PC-9 (cell line): Measurements from ENCODE around the gene TARM1. TPM values are rescaled to one million over a fixed set of nuclear protein-coding genes. Genes with fewer than 3 reads are reported as not detected.

ENCODE experiments used
- BruUV-seq: library from RNA; stranded (reverse); fragments of 400-500 nt; replicated peaks from 2 replicates; lab custom pipeline; 2021; lab: Mats Ljungman, UMichigan
- CTCF ChIA-PET: fragments of 300-600 bp; sonication (Branson Sonifier 250); formaldehyde crosslinking; loops from one replicate; lab custom pipeline; 2022; ENCODE audit warnings: antibody characterized with exemption; lab: Charles Lee
- POLR2A ChIA-PET: fragments of 300-600 bp; sonication (Branson Sonifier 250); formaldehyde crosslinking; loops from one replicate; lab custom pipeline; 2022; ENCODE audit warnings: antibody characterized with exemption; ENCODE audit not compliant: unreplicated experiment; lab: Charles Lee
- DNase-seq, 2 experiments: peaks; one replicate each; pipeline versions ENCODE4 v3.0.0 to v3.0.0-alpha.2; 2015 to 2022; ENCODE audit warnings: mixed read lengths in 1 of 2
- H2AFZ ChIP-seq: fragments of 200-600 bp; sonication (generic); 2 replicates; pipeline ENCODE4 v1.8.1; 2017; ENCODE audit warnings: antibody characterized with exemption
- H3F3A ChIP-seq: fragments of 200-600 bp; sonication (generic); 2 replicates; pipeline ENCODE4 v1.8.1; 2017; ENCODE audit warnings: antibody characterized with exemption, mild to moderate bottlenecking, low read depth; ENCODE audit not compliant: insufficient read depth
- H3K27ac ChIP-seq: fragments of 200-600 bp; sonication (generic); 2 replicates; pipeline ENCODE4 v1.6.1; 2016; ENCODE audit warnings: mixed run types
- H3K27me3 ChIP-seq: fragments of 200-600 bp; sonication (generic); 2 replicates; pipeline ENCODE4 v1.6.1; 2016; ENCODE audit warnings: low read depth, mixed run types; ENCODE audit not compliant: insufficient read depth
- H3K36me3 ChIP-seq: fragments of 200-600 bp; sonication (generic); 2 replicates; pipeline ENCODE4 v1.6.1; 2016; ENCODE audit warnings: low read depth, mixed run types
- H3K4me1 ChIP-seq: fragments of 200-600 bp; sonication (generic); replicated peaks from 2 replicates; pipeline ENCODE4 v1.6.1; 2016; ENCODE audit warnings: mixed run types; ENCODE audit not compliant: insufficient read depth
- H3K4me2 ChIP-seq: fragments of 200-600 bp; sonication (generic); 2 replicates; pipeline ENCODE4 v1.6.1; 2017; ENCODE audit warnings: mixed run types
- H3K4me3 ChIP-seq: fragments of 200-600 bp; sonication (generic); 2 replicates; pipeline ENCODE4 v1.6.1; 2016; ENCODE audit warnings: mixed run types
- H3K79me2 ChIP-seq: fragments of 200-600 bp; sonication (generic); 2 replicates; pipeline ENCODE4 v1.6.1; 2017; ENCODE audit warnings: low read depth, mixed run types
- H3K9me2 ChIP-seq: fragments of 200-600 bp; sonication (generic); 2 replicates; pipeline ENCODE4 v1.8.1; 2017; ENCODE audit warnings: mild to moderate bottlenecking; ENCODE audit not compliant: insufficient read depth
- H3K9me3 ChIP-seq: fragments of 200-600 bp; sonication (generic); 2 replicates; pipeline ENCODE4 v1.8.1; 2016; ENCODE audit warnings: low read depth; ENCODE audit not compliant: insufficient read depth
- H4K20me1 ChIP-seq: fragments of 200-600 bp; sonication (generic); 2 replicates; pipeline ENCODE4 v1.8.1; 2017; ENCODE audit not compliant: insufficient read depth
- CTCF ChIP-seq: fragments of 200-600 bp; sonication (generic); conservative IDR thresholded peaks from 2 replicates; pipeline ENCODE4 v1.6.1; 2017; ENCODE audit warnings: mixed run types, antibody characterized with exemption, mild to moderate bottlenecking, moderate library complexity
- EZH2 ChIP-seq: fragments of 200-600 bp; sonication (generic); IDR thresholded peaks from 2 replicates; pipeline ENCODE4 v1.8.0; 2017; ENCODE audit warnings: antibody characterized with exemption, low read depth
- intact Hi-C: fragments of 100-400 bp; cut with micrococcal nuclease; formaldehyde crosslinking; loops from one replicate; pipeline ENCODE4 v1.10.0; 2022; ENCODE audit not compliant: unreplicated experiment
- total RNA-seq: library from RNA; stranded (reverse); gene quantifications from 2 replicates; pipeline ENCODE4 v1.2.3, GENCODE V29; 2021

TARM1 gene
- total RNA-seq, 1 experiment from 2014 or later, result not detected

GRCh38 chr19:54062643-54063042, 18.5 kb downstream of the TARM1 start:
- Histone ChIP-seq H3F3A (no peaks in the 10 kb centered on the region), H3K79me2 (no peaks in the 10 kb centered on the region), H4K20me1 (no peaks in the 10 kb centered on the region), H3K36me3 (no peaks in the 10 kb centered on the region), H3K9me2 (no peaks in the 10 kb centered on the region), H3K27ac (no peak overlapping the region), H2AFZ (no peak overlapping the region), H3K4me3 (no peak overlapping the region), H3K4me1 (no peaks in the 10 kb centered on the region), H3K27me3 (peaks cover 35% of the 10 kb centered on the region), H3K9me3 (no peaks in the 10 kb centered on the region), H3K4me2 (no peak overlapping the region)
- no peak for DNase-seq
- intact Hi-C loops, result no loop called here
- ChIA-PET POLR2A (no interaction called here), CTCF (no interaction called here)
- no peak for TF ChIP-seq CTCF
- no peak for TF ChIP-seq EZH2
- no TSS peak for BruUV-seq

GRCh38 chr19:54047616-54048015, 33.5 kb downstream of the TARM1 start:
- ChIA-PET POLR2A (no interaction called here), CTCF (no interaction called here)
- Histone ChIP-seq H3K27me3 (peaks cover 28% of the 10 kb centered on the region), H3K36me3 (no peaks in the 10 kb centered on the region), H2AFZ (no peak overlapping the region), H3K79me2 (no peaks in the 10 kb centered on the region), H4K20me1 (no peaks in the 10 kb centered on the region), H3K9me3 (no peaks in the 10 kb centered on the region), H3K27ac (no peak overlapping the region), H3F3A (no peaks in the 10 kb centered on the region), H3K4me1 (no peaks in the 10 kb centered on the region), H3K4me2 (no peak overlapping the region), H3K4me3 (no peak overlapping the region), H3K9me2 (no peaks in the 10 kb centered on the region)
- DNase-seq, result no peak
- no TSS peak for BruUV-seq
- TF ChIP-seq CTCF, result no peak
- TF ChIP-seq EZH2, result no peak
- intact Hi-C loops, result no loop called here

- TF ChIP-seq EZH2 (no peak), CTCF (no peak)
- Histone ChIP-seq H3K36me3 (no peaks in the 10 kb centered on the region), H3K27ac (no peak overlapping the region), H3F3A (no peaks in the 10 kb centered on the region; the same call in 1 of the 2 replicates), H3K9me3 (no peaks in the 10 kb centered on the region), H3K9me2 (no peaks in the 10 kb centered on the region), H2AFZ (no peak overlapping the region), H3K4me3 (no peak overlapping the region), H3K4me1 (peaks cover 4% of the 10 kb centered on the region; the same call in 1 of the 2 replicates), H3K4me2 (no peak overlapping the region), H3K79me2 (no peaks in the 10 kb centered on the region), H4K20me1 (no peaks in the 10 kb centered on the region), H3K27me3 (peaks cover 28% of the 10 kb centered on the region)
- intact Hi-C loops, result no loop called here
- DNase-seq, result no peak
- POLR2A ChIA-PET, result no interaction called here
- CTCF ChIA-PET, result no interaction called here
- no TSS peak for BruUV-seq
Measured at GRCh38 chr19:54045771-54046170, 35.4 kb downstream of the TARM1 start.
